Forelimb muscle (tissue), 1 donor: ENCODE data around the gene BCORL1. TPM values are rescaled to one million over a fixed set of nuclear protein-coding genes. Genes with fewer than 3 reads are reported as not detected.
A peak's percentile ranks its signal among the peaks of the same experiment; 100 is the strongest.

Experiments used
- DNase-seq: peaks from one replicate; pipeline ENCODE4 v3.0.0-alpha.2; 2013; ENCODE audit warnings: low read depth
- polyA plus RNA-seq: library from polyadenylated mRNA; unstranded; fragments of 120-200 nt; gene quantifications from one replicate; pipeline ENCODE4 v1.2.1, GENCODE V29; 2013; ENCODE audit not compliant: insufficient read length

The BCORL1 gene, protein sequence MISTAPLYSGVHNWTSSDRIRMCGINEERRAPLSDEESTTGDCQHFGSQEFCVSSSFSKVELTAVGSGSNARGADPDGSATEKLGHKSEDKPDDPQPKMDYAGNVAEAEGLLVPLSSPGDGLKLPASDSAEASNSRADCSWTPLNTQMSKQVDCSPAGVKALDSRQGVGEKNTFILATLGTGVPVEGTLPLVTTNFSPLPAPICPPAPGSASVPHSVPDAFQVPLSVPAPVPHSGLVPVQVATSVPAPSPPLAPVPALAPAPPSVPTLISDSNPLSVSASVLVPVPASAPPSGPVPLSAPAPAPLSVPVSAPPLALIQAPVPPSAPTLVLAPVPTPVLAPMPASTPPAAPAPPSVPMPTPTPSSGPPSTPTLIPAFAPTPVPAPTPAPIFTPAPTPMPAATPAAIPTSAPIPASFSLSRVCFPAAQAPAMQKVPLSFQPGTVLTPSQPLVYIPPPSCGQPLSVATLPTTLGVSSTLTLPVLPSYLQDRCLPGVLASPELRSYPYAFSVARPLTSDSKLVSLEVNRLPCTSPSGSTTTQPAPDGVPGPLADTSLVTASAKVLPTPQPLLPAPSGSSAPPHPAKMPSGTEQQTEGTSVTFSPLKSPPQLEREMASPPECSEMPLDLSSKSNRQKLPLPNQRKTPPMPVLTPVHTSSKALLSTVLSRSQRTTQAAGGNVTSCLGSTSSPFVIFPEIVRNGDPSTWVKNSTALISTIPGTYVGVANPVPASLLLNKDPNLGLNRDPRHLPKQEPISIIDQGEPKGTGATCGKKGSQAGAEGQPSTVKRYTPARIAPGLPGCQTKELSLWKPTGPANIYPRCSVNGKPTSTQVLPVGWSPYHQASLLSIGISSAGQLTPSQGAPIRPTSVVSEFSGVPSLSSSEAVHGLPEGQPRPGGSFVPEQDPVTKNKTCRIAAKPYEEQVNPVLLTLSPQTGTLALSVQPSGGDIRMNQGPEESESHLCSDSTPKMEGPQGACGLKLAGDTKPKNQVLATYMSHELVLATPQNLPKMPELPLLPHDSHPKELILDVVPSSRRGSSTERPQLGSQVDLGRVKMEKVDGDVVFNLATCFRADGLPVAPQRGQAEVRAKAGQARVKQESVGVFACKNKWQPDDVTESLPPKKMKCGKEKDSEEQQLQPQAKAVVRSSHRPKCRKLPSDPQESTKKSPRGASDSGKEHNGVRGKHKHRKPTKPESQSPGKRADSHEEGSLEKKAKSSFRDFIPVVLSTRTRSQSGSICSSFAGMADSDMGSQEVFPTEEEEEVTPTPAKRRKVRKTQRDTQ (N-terminal part only)
- polyA plus RNA-seq, result 15.6 TPM

DNA sequence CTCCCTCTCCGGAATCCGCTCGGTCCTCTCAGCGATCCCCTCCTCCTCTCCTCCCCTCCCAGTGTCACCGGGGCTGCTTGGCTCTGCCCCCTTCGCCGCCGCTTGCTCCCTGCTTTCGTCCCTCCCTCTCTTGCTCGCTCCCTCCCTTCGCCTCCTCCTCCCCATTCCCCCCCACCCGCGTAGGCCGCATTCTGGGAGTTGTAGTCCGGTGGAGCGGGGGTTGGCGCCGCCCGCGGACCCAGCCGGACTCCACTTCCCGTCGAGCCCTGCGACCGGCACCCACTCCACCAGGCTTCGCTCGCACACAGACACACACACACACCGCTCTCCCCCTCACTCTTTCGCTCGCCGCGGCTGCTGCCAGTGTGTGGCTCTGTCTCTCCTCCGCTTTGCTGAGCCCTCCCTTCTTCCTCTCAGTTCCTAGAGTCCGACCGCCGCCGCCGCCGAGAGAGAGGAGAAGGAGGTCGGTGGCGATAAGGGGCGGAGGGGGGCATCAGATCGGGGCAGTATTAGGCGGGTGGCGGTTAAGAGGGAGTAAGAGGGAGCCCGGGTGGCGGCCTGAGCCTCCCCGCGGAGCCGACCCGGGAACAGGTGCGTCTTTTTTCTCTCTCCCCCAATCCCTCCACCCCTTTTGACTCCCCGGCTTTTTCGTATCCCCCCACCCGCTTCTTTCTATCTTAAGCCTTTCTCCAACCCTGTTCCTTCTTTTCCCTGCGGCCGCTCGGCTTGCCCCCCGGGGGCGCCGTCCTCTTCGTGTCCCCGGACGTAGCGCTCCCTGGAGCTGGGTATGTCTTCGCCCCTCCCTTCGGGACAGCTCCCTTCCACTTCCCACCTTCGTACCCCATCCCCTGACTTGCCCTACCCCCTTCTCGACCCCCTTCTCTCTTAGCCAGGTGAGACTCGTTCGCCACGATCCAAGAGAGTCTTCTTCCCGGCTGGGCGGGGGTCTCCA is at the start of gene BCORL1:
BCORL1 (plus strand) TSS at position 336 of the 952 bp plus-strand sequence. CDS start 22,597 bp downstream, outside the sequence.
- peak; percentile 71 for DNase-seq

DNA sequence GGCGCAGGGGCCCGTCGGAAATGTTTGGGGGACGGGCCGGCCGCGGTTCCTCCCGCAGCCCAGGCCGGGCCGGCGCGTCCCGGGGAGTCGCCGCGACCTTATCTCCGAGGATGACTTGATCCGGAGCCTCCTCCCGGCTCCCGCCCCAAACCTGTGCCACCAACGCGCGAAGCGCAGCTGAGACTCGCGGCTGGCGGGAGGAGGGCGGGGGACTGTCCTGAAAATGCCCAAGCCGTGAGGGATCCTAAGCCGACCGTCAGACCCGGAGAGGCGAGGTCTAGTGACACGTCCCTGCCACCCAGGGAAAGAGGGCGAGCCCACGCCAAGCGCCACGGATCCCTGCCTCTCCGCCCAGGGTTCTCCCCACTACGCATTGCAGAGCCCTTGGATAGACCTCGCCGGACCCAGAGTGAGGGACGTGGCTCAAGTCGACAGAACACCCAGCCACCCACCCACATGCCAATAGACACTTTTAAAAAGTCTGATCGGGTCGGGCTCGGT is 49.6 kb upstream of the BCORL1 start:
- no peak for DNase-seq

DNA sequence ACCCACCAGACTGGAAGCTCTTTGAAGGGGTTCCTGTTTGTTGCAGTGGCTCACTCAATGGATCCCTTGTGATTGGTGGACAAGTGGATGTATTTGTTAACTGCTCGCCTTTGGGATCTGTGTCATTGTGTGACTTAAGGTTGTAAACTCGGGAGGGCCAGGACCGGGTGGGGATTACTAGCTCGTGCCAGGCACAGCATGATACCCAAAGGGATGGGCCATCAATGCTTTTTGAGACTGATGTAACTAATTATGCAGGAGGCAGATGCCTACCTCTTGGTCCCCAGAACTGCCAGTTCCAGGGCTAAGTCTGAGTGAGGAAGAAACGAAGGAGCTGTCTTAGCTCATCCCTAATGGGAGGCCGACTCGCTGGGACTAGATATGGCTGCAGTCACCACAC is 48.7 kb upstream of the BCORL1 start:
- DNase-seq, result no peak

DNA sequence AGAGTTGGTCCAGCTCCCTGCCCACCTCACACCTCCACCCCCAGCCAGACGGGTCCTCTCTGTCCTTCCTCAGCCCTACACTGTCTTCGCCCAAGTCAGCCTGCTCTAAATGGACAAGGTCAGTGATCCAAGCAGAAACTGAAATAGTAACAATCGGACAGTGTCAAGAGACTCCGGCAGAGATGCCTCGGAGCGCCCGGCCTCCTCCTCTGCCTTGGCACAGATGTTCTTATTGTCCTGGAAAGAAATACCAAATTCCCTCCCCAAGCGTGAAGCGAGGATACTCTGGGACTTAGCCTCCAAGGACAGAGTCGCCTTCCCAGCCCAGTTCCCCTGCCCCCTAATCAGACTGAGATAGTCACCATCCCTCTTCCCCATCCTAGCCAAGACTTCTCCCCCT is 48.0 kb upstream of the BCORL1 start:
- no peak for DNase-seq

DNA sequence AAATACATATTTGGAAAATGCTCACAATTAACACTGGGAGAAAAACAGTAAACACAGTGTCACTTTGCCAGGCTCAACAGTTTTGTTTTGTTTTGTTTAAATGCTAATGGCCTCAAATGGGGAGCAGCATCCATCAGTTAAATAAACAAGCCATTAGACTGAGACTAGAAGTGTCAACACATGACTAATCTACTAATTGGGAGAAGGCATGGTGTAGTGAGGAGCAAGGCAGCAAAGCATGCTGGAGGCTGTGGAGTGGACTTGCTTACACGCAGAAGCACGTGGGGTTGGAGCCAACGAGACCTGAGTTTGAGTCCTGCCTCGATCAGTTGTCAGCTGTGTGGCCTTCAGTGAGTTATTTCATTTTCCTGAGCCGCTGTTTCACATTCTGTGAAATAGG is 47.5 kb upstream of the BCORL1 start:
- no peak for DNase-seq

DNA sequence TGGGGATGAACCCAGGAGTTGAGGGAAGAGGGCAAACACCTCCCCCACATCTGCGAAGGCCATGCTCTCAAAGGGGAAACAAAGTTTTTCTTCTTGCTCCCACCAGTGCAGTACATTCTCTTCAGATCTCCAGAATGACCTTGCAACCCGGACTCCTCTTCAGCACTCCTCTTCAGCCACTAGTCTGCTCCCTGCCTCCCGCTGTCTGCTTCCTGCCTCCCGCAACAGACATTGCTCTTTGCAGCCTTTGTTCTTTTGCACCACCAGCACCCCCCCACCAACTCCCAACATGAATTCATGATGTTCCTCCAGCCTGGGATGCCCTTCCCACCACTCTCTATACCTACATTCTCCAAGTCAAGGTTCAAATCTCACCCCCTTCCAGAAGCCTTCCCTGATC is 44.4 kb upstream of the BCORL1 start:
- no peak for DNase-seq

DNA sequence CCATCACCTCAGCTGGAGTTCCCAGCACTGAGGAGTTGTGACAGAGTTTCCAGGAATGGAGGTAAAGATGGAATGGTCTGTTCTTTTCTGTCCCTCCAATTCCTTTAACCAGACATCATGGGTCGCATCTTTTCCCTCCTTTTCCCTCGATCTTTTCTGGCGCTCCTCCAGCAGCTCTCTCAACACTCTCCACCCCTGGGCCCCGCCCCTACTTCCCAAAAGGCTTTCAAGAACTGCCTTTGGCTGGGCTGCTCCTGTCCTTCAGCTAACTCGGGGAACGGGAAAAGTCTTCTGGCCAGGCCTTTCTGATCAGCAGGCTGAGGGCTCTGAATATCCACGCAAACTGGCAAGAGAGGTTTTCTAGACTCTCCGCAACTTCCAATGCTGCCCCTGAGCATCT is 42.4 kb upstream of the BCORL1 start:
- no peak for DNase-seq

DNA sequence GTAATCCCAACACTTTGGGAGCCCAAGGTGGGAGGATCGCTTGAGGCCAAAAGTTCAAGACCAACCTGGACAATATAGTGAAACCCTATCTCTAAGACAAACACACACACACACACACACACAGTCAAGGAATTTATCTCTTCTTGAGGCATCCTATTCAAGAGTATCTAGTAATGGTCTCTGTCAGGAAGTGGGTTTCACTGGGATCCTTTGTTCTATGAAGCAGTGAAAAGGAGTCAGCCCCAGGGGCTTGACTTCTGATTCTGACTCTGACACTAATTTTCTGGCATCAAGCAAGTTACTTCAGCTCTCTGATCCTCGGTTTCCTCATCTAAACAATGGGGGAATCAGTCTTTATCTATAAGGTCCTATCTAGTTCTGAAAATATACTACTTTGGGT is 41.7 kb upstream of the BCORL1 start:
- DNase-seq, result no peak

DNA sequence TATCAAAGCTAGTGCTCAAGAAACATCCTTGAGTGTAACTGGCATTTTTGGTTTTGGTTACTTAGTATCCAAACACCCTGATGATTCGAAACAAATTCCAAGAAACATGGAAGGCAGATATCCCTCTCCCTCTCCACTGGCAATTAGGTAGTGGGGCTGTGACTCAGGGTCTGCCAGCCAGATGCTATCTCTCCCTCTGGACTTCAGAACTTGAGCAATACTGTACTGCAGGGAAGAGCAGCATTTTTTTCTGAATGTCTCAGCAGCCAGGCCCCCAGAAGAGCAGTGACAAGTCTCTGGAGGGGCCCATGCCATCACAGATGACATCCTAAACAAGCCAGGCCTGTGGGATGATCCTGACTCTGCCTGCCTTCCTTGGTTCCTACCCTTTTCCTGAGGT is 37.3 kb upstream of the BCORL1 start:
- DNase-seq, result no peak

DNA sequence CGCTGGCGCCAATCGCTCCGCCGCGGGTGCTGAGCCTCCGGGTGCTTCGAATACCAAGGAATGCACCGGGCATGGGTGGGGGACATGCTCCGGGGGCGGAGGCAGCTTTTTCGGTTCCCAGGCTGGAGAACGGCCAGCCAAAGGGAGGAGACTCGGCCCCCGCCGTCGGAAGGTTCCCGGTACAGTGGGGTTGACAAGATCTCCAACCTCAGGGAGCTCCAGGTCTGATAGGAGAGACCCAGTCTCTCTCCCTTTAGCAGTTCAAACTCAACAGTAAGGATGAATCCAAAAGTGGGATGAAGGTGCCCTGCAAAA is 29.1 kb upstream of the BCORL1 start:
- DNase-seq, result no peak

DNA sequence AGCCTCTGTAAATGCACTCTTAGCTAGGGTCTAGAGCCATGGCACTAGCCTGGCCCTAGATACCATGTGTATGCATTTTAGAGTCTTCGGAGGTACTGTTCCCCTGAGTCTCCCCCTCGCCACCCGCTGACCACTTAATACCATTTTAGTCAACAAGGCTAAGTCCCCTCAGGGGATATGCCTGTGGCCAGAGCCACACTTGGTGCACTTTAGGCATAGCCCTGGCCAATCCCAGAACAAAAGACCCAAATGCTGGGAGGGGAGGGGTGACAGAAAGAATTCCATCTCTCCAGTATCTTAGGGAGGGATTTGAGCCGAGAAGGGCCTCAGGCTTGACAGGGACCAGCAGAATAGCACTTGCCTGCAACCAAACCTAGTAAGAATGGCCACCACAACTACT is 28.6 kb upstream of the BCORL1 start:
- DNase-seq, result no peak

DNA sequence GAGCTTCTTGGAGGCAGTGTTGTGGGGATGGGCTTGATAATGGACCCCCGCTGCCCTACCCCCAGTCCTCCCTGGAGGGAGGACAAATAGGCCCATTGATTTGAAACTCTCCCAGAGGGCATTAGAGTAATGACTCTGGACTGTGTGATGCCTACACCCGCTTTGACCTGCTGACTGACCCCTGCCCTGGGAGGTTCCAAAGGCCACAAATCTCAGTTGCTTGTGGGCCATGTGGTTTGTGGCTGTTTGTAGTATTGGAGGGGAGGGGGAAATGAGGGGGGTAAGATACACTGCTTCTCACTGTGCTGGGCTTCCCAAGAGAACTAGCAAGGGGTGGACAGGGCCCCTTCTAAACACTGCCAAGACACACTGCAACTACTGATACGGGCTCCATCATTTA is 27.6 kb upstream of the BCORL1 start:
- no peak for DNase-seq

DNA sequence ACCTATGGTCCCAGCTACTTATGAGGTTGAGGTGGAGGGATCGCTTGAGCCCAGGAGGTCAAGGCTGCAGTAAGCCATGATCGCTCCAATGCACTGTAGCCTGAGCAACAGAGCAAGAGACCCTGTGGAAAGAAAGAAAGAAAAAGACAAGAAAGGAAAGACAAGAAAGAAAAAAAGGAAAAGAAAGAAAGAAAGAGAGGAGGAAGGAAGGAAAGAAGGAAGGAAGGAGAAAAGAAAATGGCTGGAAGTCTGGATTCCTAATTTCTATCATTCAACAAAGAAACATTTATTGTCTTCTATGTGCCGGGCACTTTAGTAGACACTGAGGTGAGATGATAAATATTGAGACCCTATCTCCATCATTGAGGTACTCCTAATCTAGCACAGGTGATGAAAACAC is 26.8 kb upstream of the BCORL1 start:
- no peak for DNase-seq

DNA sequence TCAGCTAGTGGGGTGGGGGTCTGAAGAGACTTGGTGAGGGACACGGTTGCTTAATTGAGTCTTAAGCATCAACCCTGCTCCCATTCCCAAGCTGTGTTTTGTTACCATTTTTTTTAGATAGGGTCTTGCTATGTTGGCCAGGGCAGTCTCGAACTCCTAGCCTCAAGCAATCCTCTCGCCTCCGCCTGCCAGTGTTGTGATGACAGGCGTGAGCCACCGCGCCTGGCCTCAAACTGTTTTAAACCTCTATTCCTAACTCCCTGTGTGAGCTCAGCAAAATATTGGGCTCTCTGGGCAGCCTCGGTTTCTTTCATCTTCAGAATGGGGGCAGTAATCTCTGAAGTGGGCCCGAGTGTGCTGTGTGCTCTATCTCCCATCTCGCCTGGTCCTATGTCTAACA is 26.3 kb upstream of the BCORL1 start:
- no peak for DNase-seq

DNA sequence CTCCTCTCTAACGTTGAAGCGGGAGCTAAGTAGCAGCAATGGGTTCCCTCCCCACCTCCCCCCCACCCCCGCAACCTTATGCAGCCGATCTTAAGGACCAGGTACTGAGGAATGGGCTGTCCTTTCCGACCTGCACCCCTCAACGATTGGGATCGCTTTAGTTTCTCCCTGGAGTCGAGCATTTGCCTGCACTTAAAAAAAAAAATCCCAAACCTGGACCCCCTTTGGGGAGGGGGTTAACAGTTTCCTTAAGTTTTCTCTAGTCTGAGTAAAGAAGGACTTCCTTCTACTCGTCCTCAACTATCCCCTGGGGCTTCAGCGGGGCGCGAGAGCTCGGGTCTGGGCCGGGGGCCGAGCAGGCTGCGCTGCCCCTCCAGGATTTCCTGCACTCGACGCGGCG is 25.7 kb upstream of the BCORL1 start:
- no peak for DNase-seq

DNA sequence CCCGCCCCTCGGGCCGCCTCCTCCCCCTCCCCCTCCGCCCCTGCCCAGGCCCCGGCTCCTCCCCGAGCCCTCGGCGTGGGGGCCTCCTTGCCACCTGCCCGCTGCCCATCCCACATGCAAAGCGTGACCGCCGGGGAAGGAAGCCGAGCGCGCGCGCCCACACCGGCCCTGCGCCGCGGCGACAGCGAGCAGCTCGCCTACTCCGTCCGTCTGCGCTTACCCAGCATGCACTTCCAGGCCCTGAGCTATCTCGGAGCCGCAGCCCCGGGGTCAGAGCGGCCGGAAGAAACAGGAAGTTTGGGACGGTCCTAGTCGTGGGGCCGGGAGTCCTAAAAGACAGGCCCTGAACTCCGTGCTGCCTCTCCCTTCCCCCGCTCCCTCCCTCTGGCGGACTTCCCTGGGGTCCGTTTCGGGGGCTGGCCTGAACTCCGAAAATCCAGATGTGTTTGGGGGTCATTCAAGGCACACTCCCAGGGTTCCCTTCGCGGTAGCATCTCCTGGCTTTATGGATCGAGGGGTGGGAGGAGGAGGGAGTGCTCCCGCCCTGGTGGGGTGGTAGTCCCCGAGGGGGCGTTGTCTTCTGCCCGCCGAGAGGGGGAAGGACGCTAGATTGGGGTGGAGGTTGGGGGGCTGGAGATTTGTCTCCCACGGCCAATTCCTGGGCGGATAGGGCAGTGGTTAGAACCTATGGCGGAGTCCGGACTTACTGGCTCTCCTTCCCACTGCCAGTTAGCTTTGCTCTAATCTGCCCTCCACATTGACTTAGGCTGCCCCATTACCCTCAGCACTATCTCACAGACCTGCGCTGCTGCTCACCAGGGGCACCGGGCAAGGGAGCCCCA is 25.0 kb upstream of the BCORL1 start:
- DNase-seq, result no peak

DNA sequence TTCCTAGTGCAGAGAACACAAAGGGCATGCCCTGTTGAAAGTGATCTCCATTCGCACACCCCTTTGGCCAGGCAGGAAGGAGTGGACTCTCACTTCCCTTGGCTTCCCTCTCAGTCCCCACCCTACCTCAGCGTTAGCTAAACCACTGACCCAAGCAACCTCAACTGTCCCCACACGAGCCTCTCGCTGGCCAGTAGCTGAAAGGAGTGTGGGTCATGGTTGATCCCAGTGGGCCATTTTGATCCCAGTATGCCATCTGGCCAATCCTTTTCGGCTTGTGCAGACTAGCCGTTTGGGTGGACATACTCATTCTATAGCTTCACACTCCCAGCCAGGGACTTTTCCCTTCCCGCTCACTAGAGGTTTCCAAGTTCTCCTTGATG is 24.4 kb upstream of the BCORL1 start:
- DNase-seq, result no peak

DNA sequence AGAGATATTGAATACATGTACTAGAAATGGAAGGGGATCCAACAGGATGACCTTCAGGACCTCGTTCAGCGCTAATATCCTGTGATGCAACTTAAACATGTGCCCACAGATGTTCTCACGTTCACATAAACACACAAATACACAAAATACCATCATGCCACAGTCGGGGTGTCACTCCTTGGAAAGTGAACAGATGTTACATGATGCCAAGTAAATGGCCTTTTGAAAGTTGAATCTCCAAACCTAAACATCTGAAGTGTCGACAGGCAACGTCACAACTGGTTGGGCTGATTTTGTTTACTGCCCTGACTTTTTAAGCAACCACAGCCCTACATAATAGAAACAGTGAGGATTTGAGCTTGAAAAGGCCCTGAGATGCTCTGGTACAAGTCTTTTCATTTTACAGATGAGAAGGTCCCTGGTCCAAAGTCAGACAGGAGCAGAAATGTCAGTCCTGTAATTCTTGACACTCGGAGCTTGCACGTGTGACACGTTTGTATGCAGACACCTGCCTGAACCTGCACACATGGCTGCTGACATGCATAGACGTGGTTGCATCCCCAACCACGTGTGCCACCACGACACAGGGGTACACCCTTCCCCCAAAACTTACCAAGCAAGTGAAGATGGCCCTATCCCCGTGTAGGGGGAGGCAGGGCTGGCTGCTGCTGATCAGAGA is 23.5 kb upstream of the BCORL1 start:
- no peak for DNase-seq

DNA sequence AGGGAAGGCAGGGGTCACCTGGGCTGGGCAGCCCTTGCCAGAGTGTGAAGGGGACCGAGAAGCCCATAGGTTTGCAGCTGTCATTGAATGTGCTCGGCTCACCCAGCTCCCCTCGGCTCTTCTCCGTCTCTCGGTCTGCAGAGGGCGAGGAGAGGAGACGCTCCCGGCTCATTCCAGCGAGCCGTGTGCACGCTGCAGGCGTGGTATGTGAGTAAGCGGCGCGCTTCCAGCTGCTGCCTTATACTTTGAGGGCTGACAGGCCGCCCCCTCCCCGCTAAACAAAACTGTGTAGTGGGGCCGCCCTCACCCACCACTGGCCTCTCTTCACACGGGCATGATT is 23.0 kb upstream of the BCORL1 start:
- DNase-seq, result no peak
